Lower lobe of right lung (tissue), 2 donors: ENCODE results near the gene UFD1. TPM values are rescaled to one million over a fixed set of nuclear protein-coding genes. Genes with fewer than 3 reads are reported as not detected.
"Not testable (repeated sequence)": the region's sequence is repeated elsewhere in the genome, so short reads cannot be mapped to it uniquely, and the experiment has no call there.

ENCODE experiments used
- ATAC-seq, 2 donors: fragments of 200-7000 bp; cut with Tn5 transposase; one replicate each; pipeline ENCODE4 v1.9.1; 2020 to 2022; ENCODE audit warnings: mild to moderate bottlenecking in 2 of 2, moderate library complexity in 2 of 2
- DNase-seq: peaks from one replicate; pipeline ENCODE4 v3.0.0-alpha.2; 2020
- H3K27ac ChIP-seq: fragments of 200-600 bp; one replicate; pipeline ENCODE4 v1.8.0; 2022
- H3K27me3 ChIP-seq: fragments of 200-600 bp; one replicate; pipeline ENCODE4 v1.8.0; 2022; ENCODE audit warnings: low read depth
- H3K36me3 ChIP-seq: fragments of 200-600 bp; one replicate; pipeline ENCODE4 v1.8.0; 2022; ENCODE audit warnings: mild to moderate bottlenecking
- H3K4me1 ChIP-seq: fragments of 200-600 bp; one replicate; pipeline ENCODE4 v1.8.0; 2022
- H3K4me3 ChIP-seq: fragments of 200-600 bp; one replicate; pipeline ENCODE4 v1.8.0; 2022; ENCODE audit warnings: mild to moderate bottlenecking
- H3K9me3 ChIP-seq: fragments of 200-600 bp; one replicate; pipeline ENCODE4 v1.8.0; 2022
- intact Hi-C: fragments of 100-400 bp; cut with DNase I; formaldehyde crosslinking; loops from one replicate; pipeline ENCODE4 v1.11.0; 2022
- total RNA-seq: library from RNA; stranded (reverse); fragmentation: NEBNext Ultra II Directional; extraction: Animal tissue kit (Norgen Biotek cat#: 25700); gene quantifications from one replicate; pipeline ENCODE4 v1.2.1, GENCODE V29; 2021
- TF ChIP-seq, protein P1 (sequence below): fragments of 200-600 bp; IDR thresholded peaks from one replicate; pipeline ENCODE4 v1.8.0; 2022; ENCODE audit warnings: antibody characterized with exemption, mild to moderate bottlenecking
- donor health status: DM: no; HTN: yes; CAD: no; lungs with severe emphysema.

The UFD1 gene
- total RNA-seq, 1 donor from 2014 or later, result 36.7 TPM

DNA sequence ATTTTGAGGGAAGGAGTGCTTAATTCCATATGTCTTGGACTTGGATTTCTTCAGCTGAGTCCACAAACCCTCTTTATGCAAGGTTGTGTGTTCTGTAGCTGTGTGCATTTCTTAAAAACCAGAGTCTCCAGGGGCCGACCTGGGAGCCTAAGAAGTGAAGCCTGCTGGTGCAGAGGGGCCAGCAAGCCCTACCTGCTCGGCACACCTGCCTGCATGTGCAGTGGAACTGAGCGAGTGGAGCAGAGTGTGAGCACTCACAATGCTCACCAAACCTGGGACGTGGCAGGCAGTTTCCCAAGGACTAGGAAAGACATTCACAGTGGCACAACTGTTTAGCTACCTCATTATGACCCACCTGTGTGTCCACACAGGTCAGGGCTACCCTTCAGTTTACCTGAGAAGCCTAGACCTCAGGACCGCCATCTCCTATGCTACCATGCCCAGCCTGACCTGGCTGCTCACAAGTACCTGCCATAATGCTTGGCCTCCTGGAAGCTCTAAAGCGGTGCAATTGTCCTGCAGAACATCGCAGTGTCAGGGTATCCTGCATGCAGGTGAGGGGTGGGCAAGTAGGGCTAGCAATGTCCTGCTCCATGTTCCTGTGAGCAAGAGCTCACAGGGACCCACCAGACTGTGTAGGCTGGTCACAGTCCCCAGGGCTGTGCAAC lies 35.3 kb downstream of the UFD1 start:
- ATAC-seq (no peak), DNase-seq (no peak)
- H3K4me1 ChIP-seq, result peaks cover 29% of the 10 kb centered on the region
- H3K27me3 ChIP-seq, result no peaks in the 10 kb centered on the region
- peaks cover 25% of the 10 kb centered on the region for H3K36me3 ChIP-seq
- intact Hi-C loops, result no loop called here
- H3K4me3 ChIP-seq, result no peak overlapping the region
- no peak overlapping the region for H3K27ac ChIP-seq
- H3K9me3 ChIP-seq, result no peaks in the 10 kb centered on the region
- TF ChIP-seq, protein P1, sequence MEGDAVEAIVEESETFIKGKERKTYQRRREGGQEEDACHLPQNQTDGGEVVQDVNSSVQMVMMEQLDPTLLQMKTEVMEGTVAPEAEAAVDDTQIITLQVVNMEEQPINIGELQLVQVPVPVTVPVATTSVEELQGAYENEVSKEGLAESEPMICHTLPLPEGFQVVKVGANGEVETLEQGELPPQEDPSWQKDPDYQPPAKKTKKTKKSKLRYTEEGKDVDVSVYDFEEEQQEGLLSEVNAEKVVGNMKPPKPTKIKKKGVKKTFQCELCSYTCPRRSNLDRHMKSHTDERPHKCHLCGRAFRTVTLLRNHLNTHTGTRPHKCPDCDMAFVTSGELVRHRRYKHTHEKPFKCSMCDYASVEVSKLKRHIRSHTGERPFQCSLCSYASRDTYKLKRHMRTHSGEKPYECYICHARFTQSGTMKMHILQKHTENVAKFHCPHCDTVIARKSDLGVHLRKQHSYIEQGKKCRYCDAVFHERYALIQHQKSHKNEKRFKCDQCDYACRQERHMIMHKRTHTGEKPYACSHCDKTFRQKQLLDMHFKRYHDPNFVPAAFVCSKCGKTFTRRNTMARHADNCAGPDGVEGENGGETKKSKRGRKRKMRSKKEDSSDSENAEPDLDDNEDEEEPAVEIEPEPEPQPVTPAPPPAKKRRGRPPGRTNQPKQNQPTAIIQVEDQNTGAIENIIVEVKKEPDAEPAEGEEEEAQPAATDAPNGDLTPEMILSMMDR, result no peak

DNA sequence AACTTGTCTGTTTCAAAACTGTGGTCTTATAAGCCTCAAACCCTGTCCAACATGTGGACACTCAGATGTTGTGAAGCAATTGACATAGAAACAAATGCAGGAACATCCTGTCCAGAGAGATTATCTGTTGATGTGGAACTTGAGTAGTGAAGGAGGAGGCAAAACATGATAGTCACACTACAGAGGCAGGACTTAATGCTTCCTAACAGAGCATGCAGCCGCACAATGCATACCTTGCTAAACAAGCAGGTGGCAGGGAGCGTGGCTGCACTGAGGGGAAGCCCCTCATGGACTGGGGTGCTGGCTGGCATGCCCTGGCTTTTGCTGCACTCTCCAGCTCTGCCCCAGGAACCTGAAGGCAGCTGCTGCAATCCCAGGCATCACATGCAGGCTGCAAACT lies 36.8 kb downstream of the UFD1 start:
- peaks cover 21% of the 10 kb centered on the region for H3K4me1 ChIP-seq
- intact Hi-C loops, result no loop called here
- DNase-seq (no peak), ATAC-seq (no peak)
- peaks cover 33% of the 10 kb centered on the region for H3K36me3 ChIP-seq
- H3K27me3 ChIP-seq, result no peaks in the 10 kb centered on the region
- no peak overlapping the region for H3K27ac ChIP-seq
- TF ChIP-seq, protein P1, result no peak
- no peak overlapping the region for H3K4me3 ChIP-seq
- H3K9me3 ChIP-seq, result no peaks in the 10 kb centered on the region

DNA sequence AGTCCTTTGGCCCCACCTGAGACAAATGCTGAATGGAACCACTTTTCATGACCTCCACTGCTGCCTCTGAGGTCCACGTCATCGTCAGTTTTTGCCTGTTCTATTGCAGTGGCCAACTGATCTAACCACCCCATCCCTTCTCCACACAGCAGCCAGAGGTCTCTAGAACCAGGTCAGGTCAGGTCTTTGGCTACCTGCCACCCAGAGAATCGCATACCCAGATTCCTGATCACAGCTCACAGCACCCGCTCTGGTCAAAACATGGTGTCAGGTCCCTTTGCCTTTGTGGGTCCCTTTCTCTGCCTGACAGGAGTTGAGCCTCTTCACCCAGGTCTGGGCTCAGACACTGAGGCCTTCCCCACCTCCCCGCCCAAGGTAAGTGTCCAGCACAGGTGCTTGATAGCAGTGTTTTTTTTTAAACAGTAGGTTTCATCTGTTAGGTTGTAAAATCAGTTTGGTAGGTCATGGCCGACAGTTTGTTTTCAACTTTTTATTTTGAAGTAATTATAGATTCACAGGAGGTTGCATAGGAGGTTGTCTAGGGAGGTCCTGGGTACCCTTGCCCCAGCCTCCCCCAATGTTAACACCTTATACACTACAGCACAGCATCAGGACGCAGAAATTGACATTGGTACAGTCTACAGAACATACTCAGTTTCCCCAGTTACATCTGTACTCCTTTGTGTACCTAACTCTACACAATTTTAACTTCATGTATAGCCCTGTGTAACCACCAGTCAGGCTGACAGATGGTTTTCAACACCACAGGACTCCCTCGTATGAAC lies 38.4 kb downstream of the UFD1 start:
- ATAC-seq (no peak), DNase-seq (no peak)
- peaks cover 8% of the 10 kb centered on the region for H3K4me1 ChIP-seq
- TF ChIP-seq, protein P1, result no peak
- peaks cover 47% of the 10 kb centered on the region for H3K36me3 ChIP-seq
- no peaks in the 10 kb centered on the region for H3K27me3 ChIP-seq
- H3K4me3 ChIP-seq, result no peak overlapping the region
- H3K27ac ChIP-seq, result no peak overlapping the region
- no peaks in the 10 kb centered on the region for H3K9me3 ChIP-seq
- intact Hi-C loops, result no loop called here

DNA sequence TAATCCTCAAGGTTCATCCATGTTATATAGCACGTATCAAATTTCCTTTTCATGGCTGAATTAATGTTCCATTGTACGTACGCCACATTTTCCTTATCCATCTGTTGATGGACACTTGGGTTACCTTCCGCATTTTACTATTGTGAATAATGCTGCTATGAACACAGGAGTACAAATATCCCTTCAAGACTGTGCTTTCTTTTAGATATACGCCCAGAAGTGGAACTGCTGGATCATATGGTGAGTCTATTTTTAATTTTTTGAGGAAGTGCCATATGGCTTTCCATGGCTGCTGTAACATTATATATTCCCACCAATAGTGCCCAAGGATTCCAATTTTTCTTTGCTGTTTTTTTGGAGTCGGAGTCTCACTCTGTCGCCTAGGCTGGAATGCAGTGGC lies 40.7 kb downstream of the UFD1 start:
- DNase-seq, result no peak
- intact Hi-C loops, result no loop called here
- no peaks in the 10 kb centered on the region for H3K9me3 ChIP-seq
- TF ChIP-seq, protein P1, result no peak
- H3K27ac ChIP-seq, result no peak overlapping the region
- H3K36me3 ChIP-seq, result peaks cover 50% of the 10 kb centered on the region
- no peak for ATAC-seq
- H3K4me3 ChIP-seq, result no peak overlapping the region
- no peaks in the 10 kb centered on the region for H3K27me3 ChIP-seq
- H3K4me1 ChIP-seq, result peaks cover 2% of the 10 kb centered on the region

DNA sequence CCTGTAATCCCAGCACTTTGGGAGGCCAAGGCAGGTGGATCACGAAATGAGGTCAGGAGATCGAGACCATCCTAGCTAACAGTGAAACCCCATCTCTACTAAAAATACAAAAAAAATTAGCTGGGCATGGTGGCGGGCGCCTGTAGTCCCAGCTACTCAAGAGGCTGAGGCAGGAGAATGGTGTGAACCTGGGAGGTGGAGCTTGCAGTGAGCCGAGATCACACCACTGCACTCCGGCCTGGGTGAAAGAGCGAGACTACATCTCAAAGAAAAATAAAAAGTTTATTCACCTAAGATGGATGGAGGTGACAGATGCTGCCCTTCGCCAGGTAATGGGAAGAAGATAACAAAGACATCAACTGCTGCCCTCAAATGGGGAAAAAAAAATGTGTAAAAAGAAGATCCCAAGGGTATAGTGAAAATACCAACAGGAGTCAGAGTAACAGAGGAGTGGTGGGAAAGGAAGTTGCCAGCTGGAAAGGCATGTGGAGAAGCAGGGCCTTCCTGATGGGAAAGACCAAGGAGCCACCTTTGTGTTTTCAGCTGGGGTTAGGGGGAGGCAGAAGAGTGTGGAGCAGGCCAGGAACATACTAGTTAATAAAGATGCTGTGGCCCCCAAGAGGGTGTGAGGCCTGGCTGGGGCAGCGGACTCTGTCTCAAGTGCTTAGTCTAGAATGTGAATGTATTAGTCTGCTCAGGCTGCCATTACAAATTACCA lies 42.4 kb downstream of the UFD1 start:
- H3K4me3 ChIP-seq, H3K27ac ChIP-seq, ATAC-seq, H3K27me3 ChIP-seq, H3K4me1 ChIP-seq, H3K9me3 ChIP-seq, DNase-seq, intact Hi-C loops: not testable (repeated sequence)
- peaks cover 39% of the 10 kb centered on the region for H3K36me3 ChIP-seq
